HEK293T (cell line): Measurements from ENCODE around the gene ZNF599.

Source experiments
- ARNT ChIP-seq: fragments of 450-650 bp; IDR thresholded peaks from 2 replicates; pipeline ENCODE4 v1.6.1; 2017; ENCODE audit warnings: mild to moderate bottlenecking
- CTBP1 ChIP-seq: fragments of 450-650 bp; IDR thresholded peaks from 2 replicates; pipeline ENCODE4 v1.6.1; 2016; ENCODE audit warnings: borderline replicate concordance
- ELF4 ChIP-seq: fragments of 450-650 bp; IDR thresholded peaks from 2 replicates; pipeline ENCODE4 v1.6.1; 2017; ENCODE audit warnings: antibody characterized with exemption
- FOXK2 ChIP-seq: fragments of 450-650 bp; IDR thresholded peaks from 2 replicates; pipeline ENCODE4 v1.6.1; 2016; ENCODE audit warnings: mild to moderate bottlenecking
- FOXM1 ChIP-seq: fragments of 450-650 bp; IDR thresholded peaks from 2 replicates; pipeline ENCODE4 v1.6.1; 2017; ENCODE audit warnings: mild to moderate bottlenecking, borderline replicate concordance
- LEF1 ChIP-seq: fragments of 450-650 bp; IDR thresholded peaks from 2 replicates; pipeline ENCODE4 v1.6.1; 2017; ENCODE audit warnings: mild to moderate bottlenecking, borderline replicate concordance
- NFRKB ChIP-seq: fragments of 450-650 bp; IDR thresholded peaks from 2 replicates; pipeline ENCODE4 v1.6.1; 2016; ENCODE audit warnings: mild to moderate bottlenecking, moderate library complexity
- SP1 ChIP-seq: fragments of 450-650 bp; IDR thresholded peaks from 2 replicates; pipeline ENCODE4 v1.6.1; 2017
- SUZ12 ChIP-seq: fragments of 450-650 bp; IDR thresholded peaks from 2 replicates; pipeline ENCODE4 v1.6.1; 2016; ENCODE audit warnings: mild to moderate bottlenecking

DNA sequence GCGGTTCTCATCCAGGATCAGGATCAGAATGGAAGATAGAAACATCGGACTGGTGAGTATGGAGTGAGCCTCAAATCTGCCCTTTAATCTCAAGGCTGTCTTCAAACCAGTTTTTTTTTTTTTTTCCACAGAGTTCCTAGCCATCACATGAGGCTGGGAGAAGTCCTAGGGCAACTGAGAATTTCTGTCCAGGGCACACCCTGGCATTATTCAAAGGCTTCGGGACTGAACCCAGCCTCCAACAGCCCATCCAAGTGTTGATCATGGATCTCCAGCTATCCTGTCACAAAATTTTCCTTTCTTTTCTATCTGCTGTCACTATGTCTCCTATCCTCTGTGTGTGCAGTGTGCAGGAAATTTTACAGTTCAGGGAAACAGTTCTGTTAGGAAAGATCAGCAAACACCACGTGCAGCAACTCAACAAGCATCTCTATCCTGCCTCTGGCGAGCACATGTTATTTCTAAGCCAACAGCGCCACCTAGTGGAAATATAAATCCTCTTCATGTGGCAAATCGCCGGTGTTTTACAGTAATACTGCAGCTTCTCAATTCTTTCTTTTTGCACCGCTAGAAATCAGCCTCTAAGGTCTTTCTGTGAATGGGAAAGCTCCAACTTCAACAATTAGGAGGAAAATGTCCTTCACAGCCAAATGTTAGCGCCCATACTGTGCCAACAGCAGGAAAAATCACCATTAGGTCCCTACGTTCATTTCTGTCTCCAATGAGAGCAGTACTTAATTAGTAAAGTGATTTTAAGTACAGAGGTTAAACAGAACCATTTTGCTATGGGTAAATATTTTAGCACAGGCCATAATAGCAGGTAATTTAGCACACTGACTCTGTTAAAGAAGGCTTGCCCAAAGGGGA lies 60.4 kb downstream of the ZNF599 start:
- no peak for TF ChIP-seq NFRKB
- TF ChIP-seq LEF1, result no peak
- no peak for TF ChIP-seq SUZ12
- no peak for TF ChIP-seq ARNT
- no peak for TF ChIP-seq SP1
- TF ChIP-seq ELF4, result no peak
- TF ChIP-seq CTBP1, result no peak
- TF ChIP-seq FOXM1, result no peak
- TF ChIP-seq FOXK2, result no peak
